H9 (cell line): ENCODE data around the gene ROBO1. TPM values are rescaled to one million over a fixed set of nuclear protein-coding genes. Genes with fewer than 3 reads are reported as not detected.
A peak's percentile ranks its signal among the peaks of the same experiment; 100 is the strongest.

ENCODE experiments used
- DNase-seq: peaks from one replicate; pipeline ENCODE4 v3.0.0-alpha.2; 2017
- H2AFZ ChIP-seq: one replicate; pipeline ENCODE4 v1.6.1; 2013; ENCODE audit warnings: mild to moderate bottlenecking, low read length, control low read depth, moderate library complexity
- H2AK5ac ChIP-seq: 2 replicates; pipeline ENCODE4 v1.6.1; 2013; ENCODE audit warnings: low read length, control low read depth, mixed read lengths; ENCODE audit not compliant: insufficient read length
- H2BK120ac ChIP-seq: one replicate; pipeline ENCODE4 v1.6.1; 2013; ENCODE audit warnings: low read depth, mild to moderate bottlenecking, low read length, control low read depth, inconsistent platforms; ENCODE audit not compliant: poor library complexity, severe bottlenecking
- H2BK12ac ChIP-seq: 2 replicates; pipeline ENCODE4 v1.6.1; 2013; ENCODE audit warnings: low read length, control low read depth, mixed read lengths, low read depth; ENCODE audit not compliant: insufficient read length
- H2BK15ac ChIP-seq: 2 replicates; pipeline ENCODE4 v1.6.1; 2013; ENCODE audit warnings: low read depth, low read length, control low read depth
- H2BK20ac ChIP-seq: one replicate; pipeline ENCODE4 v1.6.1; 2013; ENCODE audit warnings: low read depth, mild to moderate bottlenecking, low read length, control low read depth, inconsistent platforms; ENCODE audit not compliant: poor library complexity, severe bottlenecking
- H2BK5ac ChIP-seq: 2 replicates; pipeline ENCODE4 v1.6.1; 2013; ENCODE audit warnings: low read length, control low read depth, mixed read lengths; ENCODE audit not compliant: insufficient read length
- H3K14ac ChIP-seq: 2 replicates; pipeline ENCODE4 v1.6.1; 2013; ENCODE audit warnings: low read length, control low read depth; ENCODE audit not compliant: insufficient read depth
- H3K18ac ChIP-seq: 2 replicates; pipeline ENCODE4 v1.6.1; 2013; ENCODE audit warnings: low read depth, mild to moderate bottlenecking, mixed read lengths, low read length, control low read depth; ENCODE audit not compliant: insufficient read length
- H3K23ac ChIP-seq: 2 replicates; pipeline ENCODE4 v1.6.1; 2013; ENCODE audit warnings: low read length, control low read depth, mixed read lengths, low read depth; ENCODE audit not compliant: insufficient read length
- H3K23me2 ChIP-seq: 2 replicates; pipeline ENCODE4 v1.6.1; 2013; ENCODE audit warnings: low read depth, mild to moderate bottlenecking, mixed read lengths, low read length, control low read depth; ENCODE audit not compliant: insufficient read length, poor library complexity, severe bottlenecking
- H3K27ac ChIP-seq: 2 replicates; pipeline ENCODE4 v1.5.1; 2013; ENCODE audit warnings: low read length, control low read depth, mixed read lengths, low read depth; ENCODE audit not compliant: insufficient read length
- H3K27me3 ChIP-seq: 2 replicates; pipeline ENCODE4 v1.6.1; 2013; ENCODE audit warnings: low read length, control low read depth, inconsistent platforms; ENCODE audit not compliant: insufficient read depth
- H3K4ac ChIP-seq: 2 replicates; pipeline ENCODE4 v1.6.1; 2013; ENCODE audit warnings: low read depth, mild to moderate bottlenecking, control low read depth, inconsistent platforms, low read length, moderate library complexity
- H3K4me1 ChIP-seq: 2 replicates; pipeline ENCODE4 v1.6.1; 2013; ENCODE audit warnings: low read length, control low read depth, inconsistent platforms; ENCODE audit not compliant: insufficient read depth
- H3K4me2 ChIP-seq: 2 replicates; pipeline ENCODE4 v1.6.1; 2013; ENCODE audit warnings: low read length, control low read depth, mixed read lengths; ENCODE audit not compliant: insufficient read length, insufficient read depth
- H3K56ac ChIP-seq: 2 replicates; pipeline ENCODE4 v1.6.1; 2013; ENCODE audit warnings: low read depth, mild to moderate bottlenecking, mixed read lengths, low read length, control low read depth; ENCODE audit not compliant: insufficient read length
- H3K79me1 ChIP-seq: 2 replicates; pipeline ENCODE4 v1.6.1; 2013; ENCODE audit warnings: low read depth, mild to moderate bottlenecking, moderate library complexity, low read length, control low read depth, inconsistent platforms; ENCODE audit not compliant: insufficient read depth, poor library complexity, severe bottlenecking
- H3K79me2 ChIP-seq: 2 replicates; pipeline ENCODE4 v1.6.1; 2013; ENCODE audit warnings: low read length, control low read depth, inconsistent platforms; ENCODE audit not compliant: insufficient read depth
- H3K9ac ChIP-seq: 2 replicates; pipeline ENCODE4 v1.6.1; 2013; ENCODE audit warnings: low read length, control low read depth, mixed read lengths; ENCODE audit not compliant: insufficient read length; ENCODE audit errors: extremely low read depth
- H3K9me3 ChIP-seq: one replicate; pipeline ENCODE4 v1.6.1; 2013; ENCODE audit warnings: low read depth, low read length, inconsistent platforms; ENCODE audit not compliant: control insufficient read depth
- H3T11ph ChIP-seq: one replicate; pipeline ENCODE4 v1.6.1; 2013; ENCODE audit warnings: mild to moderate bottlenecking, low read length, control low read depth, inconsistent platforms
- H4K20me1 ChIP-seq: one replicate; pipeline ENCODE4 v1.6.1; 2013; ENCODE audit not compliant: control insufficient read depth, insufficient read length, insufficient read depth
- H4K5ac ChIP-seq: 2 replicates; pipeline ENCODE4 v1.6.1; 2013; ENCODE audit warnings: low read depth, mild to moderate bottlenecking, mixed read lengths, low read length, control low read depth; ENCODE audit not compliant: insufficient read length
- H4K8ac ChIP-seq: replicated peaks from 2 replicates; pipeline ENCODE4 v1.6.1; 2013; ENCODE audit warnings: low read length, control low read depth, mixed read lengths, low read depth; ENCODE audit not compliant: insufficient read length
- H4K91ac ChIP-seq: 2 replicates; pipeline ENCODE4 v1.6.1; 2013; ENCODE audit warnings: low read depth, mild to moderate bottlenecking, moderate library complexity, mixed read lengths, low read length, control low read depth; ENCODE audit not compliant: insufficient read length
- H3K27ac Mint-ChIP-seq, 3 experiments: 2 replicates in 2 of 3; 3 replicates in 1 of 3; pipeline ENCODE4 v1.8.0; 2020 to 2021; ENCODE audit warnings: mixed read lengths in 3 of 3, mild to moderate bottlenecking in 1 of 3, moderate library complexity in 1 of 3
- H3K27me3 Mint-ChIP-seq: 2 replicates; pipeline ENCODE4 v1.8.0; 2021; ENCODE audit warnings: low read depth, mild to moderate bottlenecking, moderate library complexity, mixed read lengths
- H3K36me3 Mint-ChIP-seq, 3 experiments: 2 replicates in 2 of 3; 3 replicates in 1 of 3; pipeline ENCODE4 v1.8.0; 2020 to 2021; ENCODE audit warnings: low read depth in 3 of 3, mixed read lengths in 3 of 3; ENCODE audit not compliant: insufficient read depth in 1 of 3
- H3K4me1 Mint-ChIP-seq, 2 experiments: 2 replicates each; pipeline ENCODE4 v1.8.0; 2020; ENCODE audit warnings: mixed read lengths in 2 of 2
- H3K4me3 Mint-ChIP-seq, 2 experiments: 2 replicates in 1 of 2; 3 replicates in 1 of 2; pipeline ENCODE4 v1.8.0; 2020 to 2021; ENCODE audit warnings: mild to moderate bottlenecking in 2 of 2, mixed read lengths in 2 of 2, moderate library complexity in 1 of 2
- H3K9me3 Mint-ChIP-seq, 2 experiments: 2 replicates in 1 of 2; 3 replicates in 1 of 2; pipeline ENCODE4 v1.8.0; 2020; ENCODE audit warnings: mild to moderate bottlenecking in 2 of 2, mixed read lengths in 2 of 2, moderate library complexity in 1 of 2
- CTCF ChIP-seq: fragments of 200-600 bp; sonication (generic); conservative IDR thresholded peaks from 3 replicates; pipeline ENCODE4 v1.8.0; 2021; ENCODE audit warnings: antibody characterized with exemption, mild to moderate bottlenecking
- WGBS: extraction: QIAGEN DNeasy Blood & Tissue Kit; methylation state at CpG from one replicate; pipeline ENCODE4 v1.1.7; 2013; ENCODE audit warnings: missing lambda C conversion rate, low lambda C conversion rate, mixed read lengths; ENCODE audit not compliant: insufficient read length; ENCODE audit errors: extremely low coverage; 5-methylcytosine and 5-hydroxymethylcytosine counted together
- total RNA-seq: library from RNA; stranded (reverse); gene quantifications from 2 replicates; pipeline ENCODE4 v1.2.1, GENCODE V29; 2021

Gene ROBO1
- total RNA-seq, 1 experiment from 2014 or later: 62.7 TPM

- no peak for DNase-seq
- no peaks in the 10 kb centered on the region for H3K79me2 ChIP-seq
- peaks cover 13 to 16% of the 10 kb centered on the region in 2 experiments for H3K4me1 Mint-ChIP-seq
- no peak overlapping the region for H3K4me2 ChIP-seq
- H3K4me3 Mint-ChIP-seq: no peak overlapping the region
- no peak overlapping the region for H3K18ac ChIP-seq
- H3K9me3 ChIP-seq: no peaks in the 10 kb centered on the region
- no peak overlapping the region for H2BK15ac ChIP-seq
- no peak overlapping the region for H2AK5ac ChIP-seq
- no CpG with 5 or more reads among the region's 12 CpGs for WGBS
- no peaks in the 10 kb centered on the region for H3K27me3 Mint-ChIP-seq
- no peak overlapping the region for H4K8ac ChIP-seq
- H3T11ph ChIP-seq: no peak overlapping the region
- no peak overlapping the region for H3K9ac ChIP-seq
- no peak overlapping the region for H3K56ac ChIP-seq
- H2BK20ac ChIP-seq: no peak overlapping the region
- no peak overlapping the region for H2BK12ac ChIP-seq
- H3K4ac ChIP-seq: no peak overlapping the region
- H3K4me1 ChIP-seq: no peaks in the 10 kb centered on the region; the same call in 1 of the 2 replicates
- no peaks in the 10 kb centered on the region for H3K79me1 ChIP-seq
- no peak overlapping the region for H2BK120ac ChIP-seq
- no peaks in the 10 kb centered on the region for H3K23me2 ChIP-seq
- no peak overlapping the region for H3K27ac ChIP-seq
- H3K9me3 Mint-ChIP-seq: peaks cover 10 to 12% of the 10 kb centered on the region in 2 experiments
- H2AFZ ChIP-seq: peak overlapping the region; percentile 23
- no peaks in the 10 kb centered on the region for H3K27me3 ChIP-seq
- H3K36me3 Mint-ChIP-seq: peaks cover 0 to 11% (median 7%) of the 10 kb centered on the region in 3 experiments; a peak in 6 of 7 replicates
- no peak overlapping the region for H2BK5ac ChIP-seq
- H4K20me1 ChIP-seq: no peaks in the 10 kb centered on the region
- TF ChIP-seq CTCF: no peak
- peak overlapping the region; percentile 21 to 62 (median 39); a peak in 2 of 7 replicates for H3K27ac Mint-ChIP-seq
- H3K14ac ChIP-seq: no peak overlapping the region
- H4K5ac ChIP-seq: no peak overlapping the region
- no peak overlapping the region for H3K23ac ChIP-seq
- H4K91ac ChIP-seq: no peak overlapping the region
Observed at GRCh38 chr3:79211586-79212359, 556.0 kb downstream of the ROBO1 start.
